Measurements from ENCODE around the gene PLPP6.

PLPP6 gene

DNA sequence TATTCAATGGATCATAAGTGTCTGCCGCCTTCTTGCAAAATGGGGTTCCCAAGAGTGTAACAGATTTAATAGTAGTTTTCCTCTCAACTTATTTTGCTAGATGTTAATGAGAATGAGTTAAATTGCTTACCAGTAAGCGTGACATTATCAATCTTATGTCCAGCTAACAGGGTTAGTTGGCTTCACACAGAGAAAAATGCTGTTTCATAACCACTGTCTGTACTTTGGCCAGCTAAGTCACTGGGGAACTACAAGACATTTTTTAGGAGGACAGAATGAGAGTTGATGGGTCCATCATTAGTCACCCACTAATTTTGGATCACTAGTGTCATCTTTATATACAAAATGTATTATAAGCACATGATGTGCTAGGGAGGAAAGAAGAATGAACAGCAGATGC lies 18.7 kb downstream of the PLPP6 start:
- POLR2A ChIA-PET = no interaction called here
- CTCF ChIA-PET = no interaction called here
- no peak for DNase-seq (ENCODE audit: extremely low spot score)
- TF ChIP-seq TARDBP (IDR thresholded peaks at IDR 0.05) = no peak
- no peak for TF ChIP-seq SUZ12 (IDR thresholded peaks at IDR 0.05)
- no peak for TF ChIP-seq FOXA1 (IDR thresholded peaks at IDR 0.05)
- no peak for TF ChIP-seq FOXM1 (IDR thresholded peaks at IDR 0.05; ENCODE audit: borderline replicate concordance)
- no peak for TF ChIP-seq NFRKB (IDR thresholded peaks at IDR 0.05)
- TF ChIP-seq SP1 (IDR thresholded peaks at IDR 0.05) = no peak
- no peak for TF ChIP-seq HDGF (IDR thresholded peaks at IDR 0.05; ENCODE audit: borderline replicate concordance)
- TF ChIP-seq CTBP1 (IDR thresholded peaks at IDR 0.05; ENCODE audit: borderline replicate concordance) = no peak
- TF ChIP-seq LEF1 (IDR thresholded peaks at IDR 0.05; ENCODE audit: borderline replicate concordance) = no peak
- TF ChIP-seq, protein P1, sequence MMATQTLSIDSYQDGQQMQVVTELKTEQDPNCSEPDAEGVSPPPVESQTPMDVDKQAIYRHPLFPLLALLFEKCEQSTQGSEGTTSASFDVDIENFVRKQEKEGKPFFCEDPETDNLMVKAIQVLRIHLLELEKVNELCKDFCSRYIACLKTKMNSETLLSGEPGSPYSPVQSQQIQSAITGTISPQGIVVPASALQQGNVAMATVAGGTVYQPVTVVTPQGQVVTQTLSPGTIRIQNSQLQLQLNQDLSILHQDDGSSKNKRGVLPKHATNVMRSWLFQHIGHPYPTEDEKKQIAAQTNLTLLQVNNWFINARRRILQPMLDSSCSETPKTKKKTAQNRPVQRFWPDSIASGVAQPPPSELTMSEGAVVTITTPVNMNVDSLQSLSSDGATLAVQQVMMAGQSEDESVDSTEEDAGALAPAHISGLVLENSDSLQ (IDR thresholded peaks at IDR 0.05) = no peak
- no peak for TF ChIP-seq ARNT (IDR thresholded peaks at IDR 0.05)
- TF ChIP-seq ZNF384 (IDR thresholded peaks at IDR 0.05) = no peak
- TF ChIP-seq L3MBTL2 (conservative IDR thresholded peaks at IDR 0.05) = no peak
- no peak for TF ChIP-seq FOXK2 (IDR thresholded peaks at IDR 0.05)
- TF ChIP-seq ELF4 (IDR thresholded peaks at IDR 0.05) = no peak
- TF ChIP-seq BHLHE40 (IDR thresholded peaks at IDR 0.05; ENCODE audit: borderline replicate concordance) = no peak

DNA sequence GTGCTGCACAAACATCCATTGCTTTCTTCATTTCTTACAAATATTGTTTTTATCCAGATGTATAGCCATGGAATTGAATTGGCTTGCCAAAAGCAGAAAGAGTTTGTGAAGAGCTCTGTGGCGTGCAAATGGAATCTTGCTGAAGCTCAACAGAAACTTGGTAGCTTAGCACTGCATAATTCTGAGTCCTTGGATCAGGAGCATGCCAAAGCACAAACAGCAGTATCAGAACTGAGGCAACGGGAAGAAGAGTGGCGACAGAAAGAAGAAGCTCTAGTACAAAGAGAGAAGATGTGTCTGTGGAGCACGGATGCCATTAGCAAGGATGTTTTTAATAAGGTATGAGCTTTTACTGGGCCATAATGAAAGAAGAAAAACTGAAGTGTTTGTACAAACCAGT lies 22.7 kb downstream of the PLPP6 start:
- TF ChIP-seq FOXA1 (IDR thresholded peaks at IDR 0.05) = no peak
- no peak for TF ChIP-seq ARNT (IDR thresholded peaks at IDR 0.05)
- no peak for TF ChIP-seq CTBP1 (IDR thresholded peaks at IDR 0.05; ENCODE audit: borderline replicate concordance)
- no peak for TF ChIP-seq ELF4 (IDR thresholded peaks at IDR 0.05)
- no peak for TF ChIP-seq FOXK2 (IDR thresholded peaks at IDR 0.05)
- no peak for TF ChIP-seq SUZ12 (IDR thresholded peaks at IDR 0.05)
- ChIA-PET POLR2A (no interaction called here), CTCF (no interaction called here)
- DNase-seq (ENCODE audit: extremely low spot score) = no peak

DNA sequence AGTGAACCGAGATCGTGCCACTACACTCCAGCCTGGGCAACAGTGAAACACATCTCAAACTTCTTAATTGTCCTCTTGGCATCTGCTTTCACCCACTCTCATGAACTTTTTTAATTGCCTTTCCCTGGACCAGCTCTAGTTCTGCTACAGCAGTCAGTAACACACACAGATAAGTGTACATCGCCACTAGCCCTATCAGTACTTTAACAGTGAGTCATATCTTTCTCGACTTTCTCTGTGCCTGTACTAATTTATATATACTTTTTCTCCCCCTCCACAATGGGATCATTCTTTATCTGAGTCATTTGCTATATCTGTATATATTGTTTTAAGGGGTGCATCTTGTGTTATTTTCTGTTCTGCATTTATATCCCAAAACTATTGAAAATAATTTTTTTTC lies 24.0 kb downstream of the PLPP6 start:
- POLR2A ChIA-PET = no interaction called here

DNA sequence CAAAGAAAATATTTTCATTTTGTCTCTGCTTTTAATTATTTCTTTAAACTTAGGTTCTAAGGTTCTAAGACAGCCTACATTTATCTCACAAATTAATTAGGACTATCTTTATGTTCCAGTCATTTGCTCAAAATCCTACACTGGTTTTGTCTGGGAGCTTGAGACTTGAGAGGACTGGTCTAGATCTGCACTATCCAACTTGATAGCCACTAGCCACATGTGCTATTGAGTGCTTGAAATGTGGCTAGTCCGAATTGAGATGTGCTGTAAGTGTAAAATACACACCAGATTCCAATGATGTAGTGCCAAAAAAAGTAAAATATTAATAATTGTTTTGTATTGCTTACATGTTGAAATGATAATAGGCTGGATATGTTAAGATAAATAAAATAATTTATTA lies 24.5 kb downstream of the PLPP6 start:
- CTCF ChIA-PET = no interaction called here
- no peak for DNase-seq (ENCODE audit: extremely low spot score)
- TF ChIP-seq, protein P1 (IDR thresholded peaks at IDR 0.05) = no peak
- TF ChIP-seq ARNT (IDR thresholded peaks at IDR 0.05) (no peak), FOXM1 (IDR thresholded peaks at IDR 0.05; ENCODE audit: borderline replicate concordance) (no peak), CTBP1 (IDR thresholded peaks at IDR 0.05; ENCODE audit: borderline replicate concordance) (no peak), FOXK2 (IDR thresholded peaks at IDR 0.05) (no peak), TARDBP (IDR thresholded peaks at IDR 0.05) (no peak), FOXA1 (IDR thresholded peaks at IDR 0.05) (no peak), BHLHE40 (IDR thresholded peaks at IDR 0.05; ENCODE audit: borderline replicate concordance) (no peak), SUZ12 (IDR thresholded peaks at IDR 0.05) (no peak), ZNF384 (IDR thresholded peaks at IDR 0.05) (no peak), L3MBTL2 (conservative IDR thresholded peaks at IDR 0.05) (no peak), HDGF (IDR thresholded peaks at IDR 0.05; ENCODE audit: borderline replicate concordance) (no peak), NFRKB (IDR thresholded peaks at IDR 0.05) (no peak), ELF4 (IDR thresholded peaks at IDR 0.05) (no peak), LEF1 (IDR thresholded peaks at IDR 0.05; ENCODE audit: borderline replicate concordance) (no peak), SP1 (IDR thresholded peaks at IDR 0.05) (no peak)
- POLR2A ChIA-PET = no interaction called here

More for the DNA sequence above, 24.0 kb downstream of the PLPP6 start:
- TF ChIP-seq ZNF384 (IDR thresholded peaks at IDR 0.05) = no peak
- TF ChIP-seq FOXK2 (IDR thresholded peaks at IDR 0.05) = no peak
- TF ChIP-seq TARDBP (IDR thresholded peaks at IDR 0.05) = no peak
- TF ChIP-seq SP1 (IDR thresholded peaks at IDR 0.05) = no peak
- TF ChIP-seq BHLHE40 (IDR thresholded peaks at IDR 0.05; ENCODE audit: borderline replicate concordance) = no peak
- TF ChIP-seq SUZ12 (IDR thresholded peaks at IDR 0.05) = no peak
- no peak for TF ChIP-seq FOXA1 (IDR thresholded peaks at IDR 0.05)
- no peak for TF ChIP-seq CTBP1 (IDR thresholded peaks at IDR 0.05; ENCODE audit: borderline replicate concordance)
- no peak for TF ChIP-seq NFRKB (IDR thresholded peaks at IDR 0.05)
- no peak for TF ChIP-seq L3MBTL2 (conservative IDR thresholded peaks at IDR 0.05)
- no peak for DNase-seq (ENCODE audit: extremely low spot score)
- CTCF ChIA-PET = no interaction called here

DNA sequence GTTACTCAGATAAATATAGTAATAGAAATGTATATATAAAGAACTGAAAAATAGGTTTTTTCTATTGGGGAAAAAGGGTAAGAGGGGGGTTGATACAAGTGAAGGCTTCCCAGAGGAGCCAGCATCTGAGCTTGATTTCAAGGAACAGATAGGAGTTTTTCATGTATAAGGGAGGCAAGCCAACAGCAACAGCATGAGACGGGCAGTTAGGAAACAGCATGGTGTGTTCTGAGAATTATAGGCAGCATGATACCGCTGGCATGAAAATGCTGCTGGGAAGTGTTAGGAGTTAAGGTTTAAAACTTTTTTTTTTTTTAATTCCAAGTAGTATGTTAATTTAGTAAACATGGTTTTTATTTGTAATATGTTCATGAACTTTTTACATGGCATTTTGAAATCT lies 26.9 kb downstream of the PLPP6 start:
- TF ChIP-seq SP1 (IDR thresholded peaks at IDR 0.05) = no peak
- TF ChIP-seq LEF1 (IDR thresholded peaks at IDR 0.05; ENCODE audit: borderline replicate concordance) = no peak
- TF ChIP-seq FOXK2 (IDR thresholded peaks at IDR 0.05) = no peak
- TF ChIP-seq CTBP1 (IDR thresholded peaks at IDR 0.05; ENCODE audit: borderline replicate concordance) = no peak
- TF ChIP-seq SUZ12 (IDR thresholded peaks at IDR 0.05) = no peak
- no peak for TF ChIP-seq ELF4 (IDR thresholded peaks at IDR 0.05)
- TF ChIP-seq ZNF384 (IDR thresholded peaks at IDR 0.05) = no peak
- TF ChIP-seq HDGF (IDR thresholded peaks at IDR 0.05; ENCODE audit: borderline replicate concordance) = no peak
- TF ChIP-seq, protein P1 (IDR thresholded peaks at IDR 0.05) = no peak
- CTCF ChIA-PET = interaction anchor here (0.6 kb wide), 1 partner anchor 74 kb away, joined by 3 read pairs; no protein-coding TSS in a partner anchor
- DNase-seq (ENCODE audit: extremely low spot score) = no peak
- POLR2A ChIA-PET = interaction anchor here (1.4 kb wide), 1 partner anchor 10 kb away, joined by 4 read pairs; the partner anchor contains the start of gene CDC37L1

DNA sequence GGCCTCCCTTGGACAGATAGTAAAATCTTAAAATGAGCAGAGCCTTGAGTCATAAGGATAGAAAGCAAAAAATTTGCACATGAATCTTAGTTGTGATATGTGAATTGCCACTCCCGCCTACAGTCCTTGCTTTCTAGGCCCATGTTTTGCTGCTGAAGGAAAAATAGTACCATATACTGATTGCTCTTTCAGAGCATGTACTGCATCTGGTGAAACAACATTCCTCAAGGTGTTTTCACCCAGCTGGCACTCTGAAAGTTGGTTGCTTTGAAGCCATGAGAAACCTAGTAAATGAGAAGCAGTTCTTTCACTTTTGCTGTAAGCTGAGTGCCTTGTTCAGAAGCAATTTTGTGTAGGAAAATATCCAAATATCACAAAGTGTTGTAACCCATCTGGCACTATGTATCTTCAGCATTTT lies 27.6 kb downstream of the PLPP6 start:
- no peak for DNase-seq (ENCODE audit: extremely low spot score)
- POLR2A ChIA-PET = no interaction called here

More for the DNA sequence above, 27.6 kb downstream of the PLPP6 start:
- CTCF ChIA-PET = no interaction called here
- no peak for TF ChIP-seq NFRKB (IDR thresholded peaks at IDR 0.05)
- TF ChIP-seq SUZ12 (IDR thresholded peaks at IDR 0.05) = no peak
- TF ChIP-seq BHLHE40 (IDR thresholded peaks at IDR 0.05; ENCODE audit: borderline replicate concordance) = no peak
- TF ChIP-seq FOXM1 (IDR thresholded peaks at IDR 0.05; ENCODE audit: borderline replicate concordance) = no peak
- TF ChIP-seq ZNF384 (IDR thresholded peaks at IDR 0.05) = no peak
- TF ChIP-seq FOXA1 (IDR thresholded peaks at IDR 0.05) = no peak
- TF ChIP-seq FOXK2 (IDR thresholded peaks at IDR 0.05) = no peak
- TF ChIP-seq TARDBP (IDR thresholded peaks at IDR 0.05) = no peak
- TF ChIP-seq ELF4 (IDR thresholded peaks at IDR 0.05) = no peak
- no peak for TF ChIP-seq LEF1 (IDR thresholded peaks at IDR 0.05; ENCODE audit: borderline replicate concordance)
- no peak for TF ChIP-seq ARNT (IDR thresholded peaks at IDR 0.05)
- no peak for TF ChIP-seq L3MBTL2 (conservative IDR thresholded peaks at IDR 0.05)
- TF ChIP-seq SP1 (IDR thresholded peaks at IDR 0.05) = no peak
- TF ChIP-seq, protein P1 (IDR thresholded peaks at IDR 0.05) = no peak
- TF ChIP-seq HDGF (IDR thresholded peaks at IDR 0.05; ENCODE audit: borderline replicate concordance) = no peak
- no peak for TF ChIP-seq CTBP1 (IDR thresholded peaks at IDR 0.05; ENCODE audit: borderline replicate concordance)
